Activated CD4-positive, alpha-beta memory T cell treated with anti-CD3 and anti-CD28 coated beads for 36 hours (primary cell): Measurements from ENCODE around the gene CABCOCO1. TPM values are rescaled to one million over a fixed set of nuclear protein-coding genes. Genes with fewer than 3 reads are reported as not detected.

Experiments
- CTCF ChIA-PET: fragments of 350-600 bp; sonication (Branson Sonifier 250); formaldehyde crosslinking; loops from one replicate; lab custom pipeline; 2021; ENCODE audit warnings: antibody characterized with exemption, inconsistent platforms; lab: Charles Lee
- POLR2A ChIA-PET: fragments of 350-600 bp; sonication (Branson Sonifier 250); formaldehyde crosslinking; loops from one replicate; lab custom pipeline; 2021; ENCODE audit warnings: antibody characterized with exemption; lab: Charles Lee
- DNase-seq: peaks from one replicate; pipeline ENCODE4 v3.0.0-alpha.2; 2020
- H3K27ac Mint-ChIP-seq: one replicate; pipeline ENCODE4 v1.8.0; 2021; ENCODE audit warnings: mixed read lengths
- H3K27me3 Mint-ChIP-seq: one replicate; pipeline ENCODE4 v1.8.0; 2021; ENCODE audit warnings: mixed read lengths
- H3K36me3 Mint-ChIP-seq: one replicate; pipeline ENCODE4 v1.8.0; 2021; ENCODE audit warnings: mixed read lengths
- H3K4me1 Mint-ChIP-seq: one replicate; pipeline ENCODE4 v1.8.0; 2021; ENCODE audit warnings: low read depth, mixed read lengths
- H3K4me3 Mint-ChIP-seq: one replicate; pipeline ENCODE4 v1.8.0; 2021; ENCODE audit warnings: mild to moderate bottlenecking, mixed read lengths
- H3K9me3 Mint-ChIP-seq: one replicate; pipeline ENCODE4 v1.8.0; 2021; ENCODE audit warnings: mixed read lengths
- intact Hi-C: fragments of 100-400 bp; cut with micrococcal nuclease; formaldehyde crosslinking; loops from one replicate; pipeline ENCODE4 v1.15.1; 2023
- total RNA-seq, 2 experiments: library from RNA; stranded (reverse); gene quantifications; one replicate each; pipeline ENCODE4 v1.2.3, GENCODE V29; 2021

CABCOCO1 gene
- total RNA-seq, 2 experiments from 2014 or later, result not detected

DNA sequence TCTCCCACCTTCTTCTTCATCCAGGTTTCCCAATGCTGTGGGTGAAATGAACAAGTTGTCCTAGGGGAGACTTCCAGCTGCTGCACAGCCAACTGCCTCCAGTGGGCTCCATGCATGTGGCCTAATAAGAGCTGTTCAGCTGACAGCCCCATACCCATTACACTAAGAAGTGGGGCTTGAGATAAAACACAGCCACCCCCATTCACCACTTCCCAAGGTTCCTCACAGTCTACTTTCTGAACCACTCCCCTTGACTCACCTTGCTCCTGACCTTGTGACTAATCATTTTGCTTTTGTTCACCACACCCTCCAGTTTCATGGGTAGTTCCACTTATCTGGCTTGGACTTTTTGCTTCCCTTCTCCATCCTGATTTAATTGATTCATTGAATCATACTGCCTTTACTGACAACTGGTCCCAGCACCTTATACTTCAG lies 119.3 kb downstream of the CABCOCO1 start:
- no peaks in the 10 kb centered on the region for H3K36me3 Mint-ChIP-seq
- no peak overlapping the region for H3K4me3 Mint-ChIP-seq
- peaks cover 63% of the 10 kb centered on the region for H3K4me1 Mint-ChIP-seq
- DNase-seq, result peak; percentile 35
- no peaks in the 10 kb centered on the region for H3K9me3 Mint-ChIP-seq
- ChIA-PET CTCF (no interaction called here), POLR2A (no interaction called here)
- intact Hi-C loops, result loop anchor here (5.0 kb wide), 1 partner anchor 445 kb away; no protein-coding TSS in a partner anchor
- H3K27ac Mint-ChIP-seq, result no peak overlapping the region
- no peaks in the 10 kb centered on the region for H3K27me3 Mint-ChIP-seq

DNA sequence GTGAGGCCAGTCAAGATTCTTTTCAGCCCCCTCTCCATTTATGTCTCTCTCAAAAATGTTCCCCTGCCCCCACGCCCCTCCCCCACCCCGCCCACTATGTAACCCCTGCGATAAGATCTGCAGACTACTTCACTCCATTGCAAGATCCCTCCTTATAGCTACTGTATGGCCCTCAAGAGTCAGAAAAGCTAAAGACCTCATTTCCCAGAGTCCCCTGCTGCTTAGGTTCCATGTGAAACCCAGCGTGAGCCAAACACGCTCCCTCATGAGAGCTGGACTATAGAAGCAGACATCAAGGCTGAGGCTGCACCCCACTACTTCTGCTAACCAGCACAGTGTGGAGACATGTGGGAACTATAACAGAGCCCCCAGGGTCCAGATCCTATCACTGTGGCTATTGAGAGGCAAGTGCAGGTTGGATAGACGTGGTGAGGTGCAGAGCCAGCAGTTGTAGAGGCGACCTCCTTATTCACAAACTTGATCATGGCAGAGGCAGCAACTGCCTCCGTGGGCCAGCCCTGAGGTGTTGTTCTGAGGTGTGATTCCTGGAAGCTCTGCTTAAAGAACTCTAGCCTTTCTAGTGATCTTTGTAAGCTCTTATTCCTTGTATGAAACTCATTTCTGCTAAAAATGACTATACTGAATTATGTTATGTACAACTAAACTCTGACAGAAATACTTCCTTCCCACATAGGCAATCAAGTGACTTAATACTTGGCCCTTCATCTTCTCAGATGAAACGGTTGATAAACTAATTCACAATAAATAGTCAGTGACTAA lies 121.8 kb downstream of the CABCOCO1 start:
- no peaks in the 10 kb centered on the region for H3K27me3 Mint-ChIP-seq
- H3K9me3 Mint-ChIP-seq, result no peaks in the 10 kb centered on the region
- H3K27ac Mint-ChIP-seq, result peak overlapping the region; percentile 80
- CTCF ChIA-PET, result interaction anchor here (2.4 kb wide), 1 partner anchor 34 kb away, joined by 10 read pairs; no protein-coding TSS in a partner anchor
- POLR2A ChIA-PET, result interaction anchor here (0.6 to 1.4 kb wide), 3 partner anchors 33 to 209 kb away, joined by 3 to 4 read pairs (median 3); no protein-coding TSS in a partner anchor
- H3K4me1 Mint-ChIP-seq, result peaks cover 65% of the 10 kb centered on the region
- peak; percentile 74 for DNase-seq
- H3K4me3 Mint-ChIP-seq, result no peak overlapping the region
- intact Hi-C loops, result loop anchor here (1.0 to 5.0 kb wide), 10 partner anchors 22 to 443 kb away; no protein-coding TSS in a partner anchor
- no peaks in the 10 kb centered on the region for H3K36me3 Mint-ChIP-seq

DNA sequence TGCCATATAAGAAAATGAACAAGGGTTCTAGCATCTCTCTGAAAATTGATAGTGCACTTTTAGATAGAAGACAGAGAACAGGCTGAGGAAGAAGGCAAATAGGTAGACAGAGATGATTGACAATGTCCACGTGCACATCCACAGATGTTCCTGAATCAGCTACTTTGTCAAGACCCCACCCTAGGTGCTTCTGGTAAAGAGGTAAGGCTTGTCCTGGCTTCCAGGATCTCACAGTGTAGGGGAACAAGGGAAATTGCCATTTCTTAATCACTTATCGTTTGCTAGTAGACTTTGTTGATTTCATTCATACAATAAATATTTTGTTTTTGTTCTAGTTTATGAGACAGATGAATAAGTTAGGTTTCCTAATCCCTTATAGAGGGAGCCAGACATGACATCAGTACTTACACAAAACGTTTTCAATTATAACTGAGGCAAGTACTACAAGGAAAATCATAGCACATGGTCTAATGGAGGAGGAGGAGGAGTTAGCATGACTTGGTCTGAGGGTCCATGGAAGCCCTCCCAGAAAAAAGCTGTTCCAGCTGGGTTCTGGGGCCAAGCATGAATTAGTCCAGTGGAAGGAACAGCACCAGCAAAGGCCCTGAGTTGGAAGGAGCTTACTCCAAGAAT lies 122.9 kb downstream of the CABCOCO1 start:
- no peak overlapping the region for H3K4me3 Mint-ChIP-seq
- intact Hi-C loops, result loop anchor here (1.0 to 5.0 kb wide), 8 partner anchors 23 to 397 kb away; no protein-coding TSS in a partner anchor
- H3K27ac Mint-ChIP-seq, result peak overlapping the region; percentile 80
- DNase-seq, result no peak
- no peaks in the 10 kb centered on the region for H3K27me3 Mint-ChIP-seq
- H3K4me1 Mint-ChIP-seq, result peaks cover 54% of the 10 kb centered on the region
- no peaks in the 10 kb centered on the region for H3K9me3 Mint-ChIP-seq
- H3K36me3 Mint-ChIP-seq, result no peaks in the 10 kb centered on the region
- ChIA-PET CTCF (interaction anchor here (1.1 to 2.4 kb wide), 2 partner anchors 35 to 62 kb away, joined by 3 to 10 read pairs; no protein-coding TSS in a partner anchor), POLR2A (interaction anchor here (0.7 to 1.4 kb wide), 2 partner anchors 35 to 208 kb away, joined by 3 read pairs; no protein-coding TSS in a partner anchor)

DNA sequence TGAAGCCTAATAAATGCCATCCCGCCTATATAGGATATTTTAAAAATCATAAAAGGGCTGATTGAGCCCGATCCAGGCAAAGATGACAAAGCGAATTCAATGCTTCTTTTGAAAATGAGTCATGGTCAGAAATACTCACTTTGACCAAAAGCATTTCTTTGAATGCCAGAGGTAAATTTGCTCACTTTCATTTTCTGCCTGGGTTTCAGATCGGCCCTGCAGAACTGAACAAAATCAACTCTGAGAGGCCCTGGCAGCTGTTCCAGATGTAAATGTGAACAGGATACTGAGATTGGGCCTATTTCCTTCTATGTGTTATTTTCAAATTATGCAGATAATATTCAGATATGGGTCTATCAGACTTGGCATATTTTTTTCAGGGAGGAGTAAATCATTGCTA lies 124.0 kb downstream of the CABCOCO1 start:
- ChIA-PET CTCF (interaction anchor here (1.1 to 2.4 kb wide), 2 partner anchors 36 to 61 kb away, joined by 3 to 10 read pairs; no protein-coding TSS in a partner anchor), POLR2A (no interaction called here)
- Mint-ChIP-seq H3K36me3 (no peaks in the 10 kb centered on the region), H3K4me3 (no peak overlapping the region), H3K27me3 (no peaks in the 10 kb centered on the region), H3K27ac (peak overlapping the region; percentile 19), H3K9me3 (no peaks in the 10 kb centered on the region), H3K4me1 (peaks cover 49% of the 10 kb centered on the region)
- intact Hi-C loops, result loop anchor here (5.0 kb wide), 1 partner anchor 261 kb away; no protein-coding TSS in a partner anchor
- peak; percentile 49 for DNase-seq

DNA sequence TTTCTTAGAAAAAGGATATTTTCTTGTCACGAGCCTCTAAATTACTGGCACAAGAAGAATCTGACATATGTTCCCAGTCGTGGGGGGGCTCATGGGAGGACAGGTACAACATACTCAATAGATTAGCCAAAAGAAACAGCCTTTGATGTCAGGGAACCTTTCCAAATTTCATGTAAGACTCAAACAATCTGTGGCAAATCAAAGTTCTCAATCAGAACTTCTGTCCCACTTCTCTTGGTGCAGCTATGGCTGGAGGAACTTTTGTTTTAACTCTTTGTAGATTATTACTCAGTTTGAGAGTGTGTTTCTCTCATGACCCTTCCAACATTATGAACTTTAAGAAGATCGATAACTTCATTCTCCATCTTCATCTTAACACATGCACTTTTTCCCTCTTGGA lies 124.4 kb downstream of the CABCOCO1 start:
- DNase-seq, result no peak
- H3K9me3 Mint-ChIP-seq, result no peaks in the 10 kb centered on the region
- H3K27me3 Mint-ChIP-seq, result no peaks in the 10 kb centered on the region
- peak overlapping the region; percentile 19 for H3K27ac Mint-ChIP-seq
- ChIA-PET CTCF (no interaction called here), POLR2A (no interaction called here)
- H3K36me3 Mint-ChIP-seq, result no peaks in the 10 kb centered on the region
- H3K4me1 Mint-ChIP-seq, result peaks cover 45% of the 10 kb centered on the region
- intact Hi-C loops, result loop anchor here (5.0 kb wide), 1 partner anchor 260 kb away; no protein-coding TSS in a partner anchor
- no peak overlapping the region for H3K4me3 Mint-ChIP-seq

DNA sequence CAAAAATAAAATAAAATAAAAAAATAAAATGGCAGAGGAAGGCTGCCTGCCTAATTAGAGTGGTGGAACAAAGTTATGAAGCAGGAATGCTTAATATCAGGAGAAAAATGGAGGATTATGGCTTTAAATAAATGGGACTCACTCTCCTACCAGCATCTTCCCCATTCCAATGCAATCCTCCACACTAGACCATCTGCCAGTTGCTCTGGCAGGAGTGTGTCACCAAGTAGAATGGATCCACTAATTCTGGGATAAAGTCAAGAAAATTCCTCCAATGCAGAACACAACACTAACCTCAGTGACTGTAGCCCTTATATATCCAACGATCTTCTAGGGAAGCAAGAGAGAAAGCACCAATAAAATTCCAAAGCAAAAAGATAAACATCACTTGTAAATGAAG lies 126.3 kb downstream of the CABCOCO1 start:
- ChIA-PET POLR2A (no interaction called here), CTCF (no interaction called here)
- no peaks in the 10 kb centered on the region for H3K36me3 Mint-ChIP-seq
- no peak overlapping the region for H3K4me3 Mint-ChIP-seq
- intact Hi-C loops, result loop anchor here (5.0 kb wide), 1 partner anchor 258 kb away; no protein-coding TSS in a partner anchor
- no peak for DNase-seq
- peaks cover 34% of the 10 kb centered on the region for H3K4me1 Mint-ChIP-seq
- H3K27me3 Mint-ChIP-seq, result no peaks in the 10 kb centered on the region
- H3K9me3 Mint-ChIP-seq, result no peaks in the 10 kb centered on the region
- no peak overlapping the region for H3K27ac Mint-ChIP-seq

DNA sequence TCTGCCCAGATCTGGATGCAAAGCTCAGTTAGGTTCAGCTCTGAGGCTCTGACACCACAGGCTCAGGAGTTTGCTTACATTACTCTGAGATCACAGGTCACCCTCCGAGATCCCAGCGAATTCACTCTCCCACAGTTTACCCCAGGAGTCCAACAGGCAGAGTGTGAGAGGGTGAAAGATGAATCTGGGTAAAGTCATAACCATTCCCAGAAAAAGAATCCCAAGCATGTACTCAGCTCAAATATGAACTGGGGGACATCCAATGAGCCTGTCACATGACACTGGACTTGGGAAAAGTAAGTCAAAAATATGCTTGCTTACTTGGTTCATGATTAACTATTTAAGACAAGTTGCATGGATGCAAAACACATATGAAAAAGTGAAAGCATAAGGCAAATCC lies 128.5 kb downstream of the CABCOCO1 start:
- intact Hi-C loops, result no loop called here
- CTCF ChIA-PET, result no interaction called here
- H3K27me3 Mint-ChIP-seq, result no peaks in the 10 kb centered on the region
- DNase-seq, result no peak
- no peak overlapping the region for H3K4me3 Mint-ChIP-seq
- no peak overlapping the region for H3K27ac Mint-ChIP-seq
- H3K36me3 Mint-ChIP-seq, result no peaks in the 10 kb centered on the region
- peaks cover 13% of the 10 kb centered on the region for H3K4me1 Mint-ChIP-seq
- no peaks in the 10 kb centered on the region for H3K9me3 Mint-ChIP-seq
- POLR2A ChIA-PET, result no interaction called here

DNA sequence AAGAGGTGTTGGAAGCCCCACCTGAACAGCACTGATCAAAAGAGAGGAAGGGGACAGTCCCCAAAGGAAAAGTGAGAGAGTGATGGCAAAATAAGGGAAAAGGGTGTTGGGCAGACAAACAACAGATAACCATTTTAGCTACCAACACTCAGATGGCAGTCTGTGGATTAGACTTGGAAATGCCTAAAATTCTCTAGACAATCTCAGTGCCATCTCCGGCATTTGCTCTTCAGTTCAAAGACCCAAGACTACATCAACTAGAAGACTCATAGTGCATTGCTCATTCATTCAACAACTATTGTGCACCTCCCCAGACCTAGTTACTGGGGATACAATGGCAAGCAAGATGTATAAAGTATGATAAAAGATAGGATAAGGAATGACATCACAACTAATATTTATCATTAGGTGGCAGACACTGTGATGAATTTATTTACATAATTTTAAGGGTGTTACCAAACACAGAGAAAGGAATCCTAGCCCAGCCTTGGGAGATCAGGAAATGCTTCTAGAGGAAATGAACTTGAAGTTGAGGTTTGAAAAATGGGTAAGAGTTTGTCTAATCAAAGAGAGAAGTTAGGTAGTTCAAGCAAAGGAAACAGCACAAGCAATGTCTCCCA lies 129.5 kb downstream of the CABCOCO1 start:
- H3K4me1 Mint-ChIP-seq, result peaks cover 5% of the 10 kb centered on the region
- POLR2A ChIA-PET, result interaction anchor here (0.6 kb wide), 1 partner anchor 235 kb away, joined by 3 read pairs; no protein-coding TSS in a partner anchor
- no peaks in the 10 kb centered on the region for H3K27me3 Mint-ChIP-seq
- H3K36me3 Mint-ChIP-seq, result no peaks in the 10 kb centered on the region
- DNase-seq, result no peak
- CTCF ChIA-PET, result no interaction called here
- H3K27ac Mint-ChIP-seq, result no peak overlapping the region
- no peaks in the 10 kb centered on the region for H3K9me3 Mint-ChIP-seq
- H3K4me3 Mint-ChIP-seq, result no peak overlapping the region
- intact Hi-C loops, result no loop called here

DNA sequence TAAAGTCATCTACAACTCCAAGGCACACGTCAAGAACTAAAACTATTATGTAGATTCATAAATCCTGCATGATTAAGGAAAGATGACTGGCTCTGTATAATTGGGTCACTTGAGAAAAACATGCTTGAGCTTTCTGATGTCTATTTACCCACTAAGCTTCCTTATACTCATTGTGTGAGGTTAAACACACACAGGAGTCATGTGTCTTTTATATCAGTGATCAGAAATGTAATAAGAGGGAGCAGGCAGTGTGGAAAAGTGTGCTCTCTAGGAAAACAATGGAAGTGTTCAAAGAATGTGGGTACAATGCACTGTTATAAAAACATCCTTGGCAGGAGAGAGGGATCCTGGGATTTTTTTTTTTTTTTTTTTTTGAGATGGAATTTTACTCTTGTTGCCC lies 130.2 kb downstream of the CABCOCO1 start:
- Mint-ChIP-seq H3K4me3 (no peak overlapping the region), H3K27me3 (no peaks in the 10 kb centered on the region), H3K9me3 (no peaks in the 10 kb centered on the region), H3K4me1 (no peaks in the 10 kb centered on the region), H3K36me3 (no peaks in the 10 kb centered on the region), H3K27ac (no peak overlapping the region)
- CTCF ChIA-PET, result no interaction called here
- POLR2A ChIA-PET, result interaction anchor here (0.6 kb wide), 1 partner anchor 234 kb away, joined by 3 read pairs; no protein-coding TSS in a partner anchor
- intact Hi-C loops, result no loop called here
- no peak for DNase-seq

DNA sequence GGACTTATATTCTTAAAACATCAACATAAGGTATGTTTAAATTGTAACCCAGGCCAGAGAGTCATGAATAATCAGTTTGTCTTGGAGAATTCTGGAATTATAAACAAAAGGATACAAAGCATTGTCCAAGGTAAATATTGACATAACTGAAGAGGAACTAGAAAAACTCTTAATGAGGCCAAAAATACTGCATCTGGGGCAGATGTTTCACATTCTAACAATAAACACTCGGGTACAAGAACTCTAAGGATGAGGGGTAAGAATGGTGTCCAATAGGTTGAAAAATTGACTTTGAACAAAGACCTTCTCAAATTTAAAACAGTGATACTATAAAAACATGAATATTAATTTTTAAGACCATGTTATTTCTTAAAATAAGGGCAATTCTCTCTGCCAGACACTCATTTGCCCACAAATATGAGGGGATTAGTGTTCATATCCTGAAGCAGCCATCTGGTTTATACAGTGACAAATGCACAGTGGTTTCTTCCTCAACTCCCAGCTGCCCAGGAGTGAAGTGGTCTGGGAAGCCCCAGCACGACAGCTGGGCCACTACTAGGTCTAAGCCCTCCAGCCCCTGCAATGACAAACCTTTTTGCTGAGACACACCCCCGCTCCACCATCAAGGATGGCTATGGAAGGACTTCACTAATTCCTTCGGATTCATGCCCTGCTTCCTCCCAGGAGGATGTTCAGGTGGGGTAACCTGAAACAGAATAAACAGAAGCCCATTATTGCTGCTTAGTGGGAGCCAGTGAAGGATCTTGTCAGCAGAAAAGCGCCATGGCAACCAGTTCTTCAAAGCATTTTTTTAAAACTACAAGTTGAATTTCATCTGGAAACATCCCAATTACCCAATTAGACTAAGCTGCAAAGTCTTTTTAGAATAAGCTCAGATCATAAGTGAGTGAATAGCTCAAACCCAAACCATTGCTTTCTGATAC lies 131.3 kb downstream of the CABCOCO1 start:
- H3K27me3 Mint-ChIP-seq, result no peaks in the 10 kb centered on the region
- no peak overlapping the region for H3K4me3 Mint-ChIP-seq
- no peak overlapping the region for H3K27ac Mint-ChIP-seq
- no peak for DNase-seq
- H3K9me3 Mint-ChIP-seq, result no peaks in the 10 kb centered on the region
- H3K4me1 Mint-ChIP-seq, result no peaks in the 10 kb centered on the region
- H3K36me3 Mint-ChIP-seq, result no peaks in the 10 kb centered on the region
- CTCF ChIA-PET, result interaction anchor here (1.2 kb wide), 1 partner anchor 74 kb away, joined by 3 read pairs; no protein-coding TSS in a partner anchor
- POLR2A ChIA-PET, result no interaction called here
- intact Hi-C loops, result no loop called here

DNA sequence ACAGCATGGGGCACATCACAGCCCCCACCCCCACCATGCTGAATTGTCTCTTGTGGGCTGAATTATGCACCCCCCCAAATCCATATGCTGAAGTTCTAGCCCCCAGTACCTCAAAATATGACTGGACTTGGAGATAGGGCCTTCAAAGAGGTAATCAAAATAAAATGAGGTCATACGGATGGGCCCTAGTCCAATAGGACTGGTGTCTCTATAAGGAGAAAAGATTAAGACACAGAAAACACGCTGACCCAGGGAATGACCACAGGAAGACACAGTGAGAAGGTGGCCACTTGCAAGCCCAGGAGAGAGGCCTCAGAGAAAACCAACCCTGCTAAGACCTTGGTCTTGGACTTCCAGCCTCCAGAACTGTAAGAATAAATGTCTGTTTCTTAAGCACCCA lies 132.4 kb downstream of the CABCOCO1 start:
- CTCF ChIA-PET, result interaction anchor here (1.2 kb wide), 1 partner anchor 73 kb away, joined by 3 read pairs; no protein-coding TSS in a partner anchor
- no peaks in the 10 kb centered on the region for H3K36me3 Mint-ChIP-seq
- H3K4me3 Mint-ChIP-seq, result no peak overlapping the region
- H3K4me1 Mint-ChIP-seq, result no peaks in the 10 kb centered on the region
- no peak overlapping the region for H3K27ac Mint-ChIP-seq
- intact Hi-C loops, result no loop called here
- H3K27me3 Mint-ChIP-seq, result no peaks in the 10 kb centered on the region
- no peaks in the 10 kb centered on the region for H3K9me3 Mint-ChIP-seq
- POLR2A ChIA-PET, result no interaction called here
- no peak for DNase-seq
